ENCODE data around the gene PARVG.

The PARVG gene

GRCh38 chr22:44246615-44247326, 66.0 kb downstream of the PARVG start:
- DNase-seq = no peak

GRCh38 chr22:44247346-44247745, 66.6 kb downstream of the PARVG start:
- no peak for DNase-seq

GRCh38 chr22:44247923-44248892, 67.5 kb downstream of the PARVG start:
- DNase-seq = no peak

GRCh38 chr22:44248926-44249325, 68.2 kb downstream of the PARVG start:
- DNase-seq = no peak

GRCh38 chr22:44249376-44250147, 68.8 kb downstream of the PARVG start:
- DNase-seq = no peak

GRCh38 chr22:44254811-44255210, 74.1 kb downstream of the PARVG start:
- no peak for DNase-seq

- no peak for DNase-seq
These were observed 75.4 kb downstream of the PARVG start for GRCh38 chr22:44256085-44256484.

- DNase-seq = no peak
These were observed 76.1 kb downstream of the PARVG start for GRCh38 chr22:44256556-44257485.
